OCI-LY7 (cell line): ENCODE measurements around the gene YTHDC1. TPM values are rescaled to one million over a fixed set of nuclear protein-coding genes. Genes with fewer than 3 reads are reported as not detected.

ENCODE experiments used
- BruUV-seq: library from RNA; stranded (reverse); fragments of 400-500 nt; replicated peaks from 2 replicates; lab custom pipeline; 2021; lab: Mats Ljungman, UMichigan
- CTCF ChIA-PET: fragments of 300-600 bp; sonication (Branson Sonifier 250); formaldehyde crosslinking; loops from one replicate; lab custom pipeline; 2022; ENCODE audit warnings: antibody characterized with exemption; ENCODE audit not compliant: unreplicated experiment; lab: Charles Lee
- POLR2A ChIA-PET: fragments of 300-600 bp; sonication (Branson Sonifier 250); formaldehyde crosslinking; loops from one replicate; lab custom pipeline; 2022; ENCODE audit warnings: antibody characterized with exemption; lab: Charles Lee
- DNase-seq: peaks from one replicate; pipeline ENCODE4 v3.0.0-alpha.2; 2015; ENCODE audit warnings: low spot score
- H2AFZ ChIP-seq: fragments of 200-600 bp; sonication (generic), shearing (Covaris generic); 2 replicates; pipeline ENCODE4 v1.6.1; 2014; ENCODE audit warnings: mild to moderate bottlenecking, antibody characterized with exemption, low read length, moderate library complexity
- H3K27ac ChIP-seq: fragments of 200-600 bp; sonication (generic); 2 replicates; pipeline ENCODE4 v1.5.1; 2014; ENCODE audit warnings: mixed run types, low read depth, mild to moderate bottlenecking, moderate library complexity, low read length, inconsistent platforms; ENCODE audit not compliant: poor library complexity, severe bottlenecking
- H3K36me3 ChIP-seq: fragments of 200-600 bp; sonication (generic); 2 replicates; pipeline ENCODE4 v1.6.1; 2014; ENCODE audit warnings: mild to moderate bottlenecking, antibody characterized with exemption, low read length, moderate library complexity, mixed read lengths; ENCODE audit not compliant: insufficient read depth
- H3K4me1 ChIP-seq: fragments of 200-600 bp; sonication (generic); 2 replicates; pipeline ENCODE4 v1.5.1; 2014; ENCODE audit warnings: mild to moderate bottlenecking, low read length; ENCODE audit not compliant: insufficient read depth, poor library complexity, severe bottlenecking
- H3K4me2 ChIP-seq: fragments of 200-600 bp; sonication (generic); 2 replicates; pipeline ENCODE4 v1.6.1; 2014; ENCODE audit warnings: mild to moderate bottlenecking, low read length
- H3K4me3 ChIP-seq: fragments of 200-600 bp; sonication (generic); 2 replicates; pipeline ENCODE4 v1.5.1; 2014; ENCODE audit warnings: mild to moderate bottlenecking, low read depth, low read length; ENCODE audit not compliant: poor library complexity, severe bottlenecking
- H3K79me2 ChIP-seq: fragments of 200-600 bp; sonication (generic); 2 replicates; pipeline ENCODE4 v1.6.1; 2016; ENCODE audit warnings: low read depth, mild to moderate bottlenecking, low read length, moderate library complexity, mixed read lengths; ENCODE audit not compliant: insufficient read depth
- H3K9me2 ChIP-seq: fragments of 200-600 bp; sonication (generic); 2 replicates; pipeline ENCODE4 v1.6.1; 2016; ENCODE audit warnings: mild to moderate bottlenecking, low read length, mixed read lengths; ENCODE audit not compliant: insufficient read depth
- H3K9me3 ChIP-seq: fragments of 200-600 bp; sonication (generic); 2 replicates; pipeline ENCODE4 v1.6.1; 2014; ENCODE audit warnings: mild to moderate bottlenecking, mixed run types, low read length, mixed read lengths
- H4K20me1 ChIP-seq: fragments of 200-600 bp; sonication (generic); 2 replicates; pipeline ENCODE4 v1.6.1; 2014; ENCODE audit warnings: mild to moderate bottlenecking, antibody characterized with exemption, low read length, moderate library complexity, mixed read lengths; ENCODE audit not compliant: insufficient read depth
- EZH2phosphoT487 ChIP-seq: fragments of 200-600 bp; sonication (generic); IDR thresholded peaks from 2 replicates; pipeline ENCODE4 v1.6.1; 2018; ENCODE audit warnings: low read depth, borderline replicate concordance, mild to moderate bottlenecking, mixed run types, antibody characterized with exemption, low read length, moderate library complexity, mixed read lengths
- intact Hi-C: fragments of 100-400 bp; cut with micrococcal nuclease; formaldehyde crosslinking; loops from one replicate; pipeline ENCODE4 v1.10.0; 2022; ENCODE audit not compliant: unreplicated experiment
- total RNA-seq, 2 experiments: library from RNA; depleted of rRNA in 1 of 2; stranded (reverse); fragments of >200 nt in 1 of 2; shearing (Covaris generic) in 1 of 2; gene quantifications; 2 replicates each; pipeline ENCODE4 v1.2.3, GENCODE V29; 2014 to 2022
- TF ChIP-seq, protein P1 (sequence below): fragments of 200-600 bp; sonication (generic); conservative IDR thresholded peaks from 2 replicates; pipeline ENCODE4 v1.5.1; 2014; ENCODE audit warnings: mild to moderate bottlenecking, antibody characterized with exemption, low read length, moderate library complexity, mixed read lengths

The YTHDC1 gene
- total RNA-seq, 2 experiments from 2014 or later, result 65.3 to 93.0 TPM

DNA sequence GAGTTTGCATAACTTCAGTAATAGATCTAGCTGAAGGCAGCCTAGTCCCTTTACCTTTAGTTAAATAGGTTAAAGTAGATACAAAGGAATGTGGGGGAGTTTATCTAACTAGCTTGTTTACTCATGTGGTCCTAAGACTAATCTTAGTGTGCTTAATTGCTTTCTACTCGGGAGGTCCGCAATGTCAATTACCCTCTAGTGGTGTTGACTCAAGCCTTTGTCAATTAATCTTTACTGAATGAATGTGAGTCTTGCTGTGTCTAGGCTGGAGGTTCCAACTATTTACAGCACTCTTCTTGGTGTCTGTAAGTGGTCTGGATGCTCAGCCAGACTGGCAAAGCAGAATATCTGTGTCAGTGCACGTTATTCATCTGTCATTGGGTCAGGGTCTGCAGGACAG lies 17.9 kb upstream of the YTHDC1 start:
- Histone ChIP-seq H3K9me3 (no peaks in the 10 kb centered on the region), H3K4me1 (no peaks in the 10 kb centered on the region), H3K79me2 (no peaks in the 10 kb centered on the region), H3K4me3 (no peak overlapping the region), H4K20me1 (no peaks in the 10 kb centered on the region), H3K27ac (no peak overlapping the region), H3K9me2 (no peaks in the 10 kb centered on the region), H3K4me2 (no peak overlapping the region), H3K36me3 (no peaks in the 10 kb centered on the region), H2AFZ (no peak overlapping the region)
- DNase-seq, result no peak
- CTCF ChIA-PET, result no interaction called here
- BruUV-seq, result no TSS peak
- intact Hi-C loops, result no loop called here
- POLR2A ChIA-PET, result no interaction called here
- TF ChIP-seq, protein P1, sequence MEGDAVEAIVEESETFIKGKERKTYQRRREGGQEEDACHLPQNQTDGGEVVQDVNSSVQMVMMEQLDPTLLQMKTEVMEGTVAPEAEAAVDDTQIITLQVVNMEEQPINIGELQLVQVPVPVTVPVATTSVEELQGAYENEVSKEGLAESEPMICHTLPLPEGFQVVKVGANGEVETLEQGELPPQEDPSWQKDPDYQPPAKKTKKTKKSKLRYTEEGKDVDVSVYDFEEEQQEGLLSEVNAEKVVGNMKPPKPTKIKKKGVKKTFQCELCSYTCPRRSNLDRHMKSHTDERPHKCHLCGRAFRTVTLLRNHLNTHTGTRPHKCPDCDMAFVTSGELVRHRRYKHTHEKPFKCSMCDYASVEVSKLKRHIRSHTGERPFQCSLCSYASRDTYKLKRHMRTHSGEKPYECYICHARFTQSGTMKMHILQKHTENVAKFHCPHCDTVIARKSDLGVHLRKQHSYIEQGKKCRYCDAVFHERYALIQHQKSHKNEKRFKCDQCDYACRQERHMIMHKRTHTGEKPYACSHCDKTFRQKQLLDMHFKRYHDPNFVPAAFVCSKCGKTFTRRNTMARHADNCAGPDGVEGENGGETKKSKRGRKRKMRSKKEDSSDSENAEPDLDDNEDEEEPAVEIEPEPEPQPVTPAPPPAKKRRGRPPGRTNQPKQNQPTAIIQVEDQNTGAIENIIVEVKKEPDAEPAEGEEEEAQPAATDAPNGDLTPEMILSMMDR, result no peak
- TF ChIP-seq EZH2phosphoT487, result no peak

DNA sequence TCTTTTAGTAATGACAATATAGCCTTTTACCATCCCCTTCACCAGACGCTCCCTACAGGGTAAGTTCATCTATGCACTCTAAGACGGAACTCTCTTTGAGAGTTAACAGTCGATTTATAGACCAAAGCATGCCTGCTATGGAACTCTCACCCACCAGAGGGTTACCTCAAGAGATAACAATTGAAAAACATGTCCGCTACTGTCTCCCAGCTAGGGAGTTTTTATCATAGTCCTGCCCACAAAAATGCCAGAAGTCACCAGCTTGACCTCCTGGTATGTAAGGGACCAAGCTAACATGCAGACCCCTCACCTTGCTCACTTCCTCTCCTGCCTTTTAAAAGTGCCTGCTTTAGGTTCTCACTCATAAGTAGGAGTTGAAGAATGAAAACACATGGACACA lies 16.7 kb upstream of the YTHDC1 start:
- POLR2A ChIA-PET, result interaction anchor here (0.7 kb wide), 1 partner anchor 172 kb away, joined by 3 read pairs; no protein-coding TSS in a partner anchor
- no peaks in the 10 kb centered on the region for H3K4me1 ChIP-seq
- no peaks in the 10 kb centered on the region for H3K9me2 ChIP-seq
- no TSS peak for BruUV-seq
- no peak overlapping the region for H3K27ac ChIP-seq
- intact Hi-C loops, result no loop called here
- H3K4me3 ChIP-seq, result no peak overlapping the region
- DNase-seq, result no peak
- TF ChIP-seq EZH2phosphoT487, result no peak
- TF ChIP-seq, protein P1, result no peak
- H3K4me2 ChIP-seq, result no peak overlapping the region
- no peaks in the 10 kb centered on the region for H3K9me3 ChIP-seq
- no peak overlapping the region for H2AFZ ChIP-seq
- H3K36me3 ChIP-seq, result no peaks in the 10 kb centered on the region
- CTCF ChIA-PET, result no interaction called here
- no peaks in the 10 kb centered on the region for H3K79me2 ChIP-seq
- H4K20me1 ChIP-seq, result no peaks in the 10 kb centered on the region

DNA sequence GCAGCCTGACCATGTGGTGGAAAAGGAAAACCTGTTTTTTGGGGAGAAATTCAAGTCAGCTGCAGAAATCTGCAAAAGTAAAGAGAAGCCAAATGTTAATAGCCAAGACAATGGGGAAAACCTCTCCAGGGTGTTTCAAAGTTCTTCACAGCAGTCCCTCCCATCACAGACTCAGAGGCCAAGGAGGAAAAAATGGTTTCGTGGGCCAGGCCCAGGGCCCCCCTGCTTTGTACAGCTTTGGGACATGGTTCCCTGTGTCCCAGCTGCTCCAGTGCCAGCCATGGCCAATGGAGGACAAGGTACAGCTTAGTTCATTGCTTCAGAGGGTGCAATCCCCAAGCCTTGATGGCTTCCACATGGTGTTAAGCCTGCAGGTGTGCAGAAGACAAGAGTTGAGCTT lies 15.2 kb upstream of the YTHDC1 start:
- no peaks in the 10 kb centered on the region for H3K4me1 ChIP-seq
- intact Hi-C loops, result no loop called here
- H3K36me3 ChIP-seq, result no peaks in the 10 kb centered on the region
- no peak overlapping the region for H2AFZ ChIP-seq
- H3K9me3 ChIP-seq, result no peaks in the 10 kb centered on the region
- ChIA-PET POLR2A (no interaction called here), CTCF (no interaction called here)
- no peak overlapping the region for H3K4me2 ChIP-seq
- no peak overlapping the region for H3K27ac ChIP-seq
- no peaks in the 10 kb centered on the region for H4K20me1 ChIP-seq
- H3K4me3 ChIP-seq, result no peak overlapping the region
- no peak for DNase-seq
- BruUV-seq, result no TSS peak
- H3K9me2 ChIP-seq, result no peaks in the 10 kb centered on the region
- no peaks in the 10 kb centered on the region for H3K79me2 ChIP-seq
- TF ChIP-seq, protein P1, result no peak
- no peak for TF ChIP-seq EZH2phosphoT487
